HG03439 (cell line): Measurements from ENCODE around the gene CASR.

Experiments
- ATAC-seq: cut with Tn5 transposase; IDR thresholded peaks from one replicate; pipeline ENCODE4 v1.9.1; 2021; ENCODE audit warnings: mild to moderate bottlenecking, moderate library complexity; ENCODE audit not compliant: unreplicated experiment

CASR gene

GRCh38 chr3:122301063-122301462 lies 117.6 kb downstream of the CASR start:
- ATAC-seq, result peak; percentile 45

DNA sequence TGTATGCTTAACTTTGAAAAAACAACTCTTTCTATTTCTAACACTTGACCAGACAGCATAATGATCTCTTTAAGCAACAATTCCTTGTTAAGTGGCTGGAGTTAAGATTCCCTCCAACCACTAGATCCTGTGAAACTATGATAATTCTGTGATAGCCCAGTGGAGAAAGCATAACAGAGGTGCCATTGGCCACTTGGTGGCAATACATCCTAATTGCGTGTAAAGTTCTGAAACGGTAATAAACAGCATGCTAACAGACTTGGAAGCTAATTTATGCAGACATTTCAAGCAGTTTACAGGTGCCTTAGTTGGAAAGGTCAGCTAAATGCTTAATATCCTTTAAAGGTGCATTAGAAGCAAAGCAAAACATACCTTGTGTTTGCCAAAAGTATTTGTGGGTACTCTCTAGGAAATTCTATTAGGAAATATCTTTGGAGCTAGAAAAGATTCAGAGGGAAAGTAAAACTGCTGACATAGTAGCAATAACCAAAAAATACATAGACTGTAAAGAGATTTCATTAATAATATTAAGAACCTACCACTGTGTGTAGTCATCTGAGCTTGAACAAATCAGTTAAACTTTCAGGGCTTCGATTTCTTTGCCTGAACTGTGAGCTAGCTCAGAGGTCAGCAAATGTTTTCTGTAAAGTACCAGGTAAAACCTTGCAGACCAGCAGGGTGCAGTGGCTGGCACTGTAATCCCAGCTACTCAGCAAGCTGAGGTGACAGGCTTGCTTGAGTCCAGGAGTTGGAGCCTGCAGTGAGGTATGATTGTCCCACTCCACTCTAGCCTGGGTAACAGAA lies 122.6 kb downstream of the CASR start:
- no peak for ATAC-seq

DNA sequence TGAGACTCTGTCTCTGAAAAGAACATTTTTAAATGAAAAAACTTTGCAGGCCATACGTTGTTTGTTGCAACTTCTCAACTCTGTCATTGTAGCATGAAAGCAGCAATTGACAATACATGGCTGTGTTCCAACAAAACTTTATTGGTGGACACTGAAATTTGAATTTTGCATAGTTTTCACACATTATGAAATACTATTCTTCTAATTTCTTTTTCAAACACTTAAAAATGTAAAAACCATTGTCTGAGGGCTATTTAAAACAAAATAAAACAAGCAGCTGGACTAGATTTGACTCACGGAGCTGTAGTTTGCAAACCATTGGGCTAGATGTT lies 123.1 kb downstream of the CASR start:
- ATAC-seq, result no peak

- no peak for ATAC-seq
These were observed 123.7 kb downstream of the CASR start for GRCh38 chr3:122307094-122307687.

GRCh38 chr3:122307976-122308375 lies 124.5 kb downstream of the CASR start:
- no peak for ATAC-seq

GRCh38 chr3:122310361-122310760 lies 126.9 kb downstream of the CASR start:
- no peak for ATAC-seq

DNA sequence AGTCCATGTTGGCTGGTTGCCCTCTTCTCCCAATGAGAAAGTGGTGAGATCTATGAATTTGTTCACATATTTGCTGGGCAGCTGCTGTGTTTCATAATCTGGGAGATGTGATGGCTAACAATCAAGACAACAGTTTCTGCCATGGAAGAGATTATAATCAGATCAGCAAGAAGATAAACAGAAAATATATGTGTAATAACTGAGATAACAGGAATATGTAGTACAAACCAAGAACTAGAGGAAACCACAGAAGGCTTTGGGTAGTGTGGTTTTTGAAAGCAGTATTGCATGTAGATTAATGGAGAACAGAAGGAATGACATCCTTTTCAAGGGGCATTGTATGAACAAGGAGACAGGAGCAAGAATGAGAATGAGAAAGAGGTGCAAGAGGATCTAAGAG lies 129.4 kb downstream of the CASR start:
- ATAC-seq, result no peak

GRCh38 chr3:122313281-122313680 lies 129.8 kb downstream of the CASR start:
- no peak for ATAC-seq

- ATAC-seq, result no peak
These were observed 130.9 kb downstream of the CASR start for GRCh38 chr3:122314228-122314876.

GRCh38 chr3:122315619-122316018 lies 132.2 kb downstream of the CASR start:
- ATAC-seq, result no peak

DNA sequence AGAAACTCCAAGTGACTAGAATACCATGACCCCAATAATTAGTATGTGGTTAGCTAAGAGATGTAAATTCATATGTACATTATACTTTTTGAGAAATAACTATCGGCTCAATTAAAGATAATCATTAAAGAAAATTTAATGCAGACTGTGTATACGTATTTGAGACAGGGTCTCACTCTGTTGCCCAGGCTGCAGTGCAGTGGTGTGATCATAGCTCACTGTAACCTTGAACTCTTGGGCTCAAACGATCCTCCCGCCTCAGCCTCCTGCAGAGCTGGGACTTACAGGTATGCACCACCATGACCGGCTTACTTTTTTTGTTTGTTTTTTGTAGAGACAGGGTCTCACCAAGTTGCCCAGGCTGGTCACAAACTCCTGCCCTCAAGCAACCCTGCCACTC lies 132.9 kb downstream of the CASR start:
- ATAC-seq, result no peak

DNA sequence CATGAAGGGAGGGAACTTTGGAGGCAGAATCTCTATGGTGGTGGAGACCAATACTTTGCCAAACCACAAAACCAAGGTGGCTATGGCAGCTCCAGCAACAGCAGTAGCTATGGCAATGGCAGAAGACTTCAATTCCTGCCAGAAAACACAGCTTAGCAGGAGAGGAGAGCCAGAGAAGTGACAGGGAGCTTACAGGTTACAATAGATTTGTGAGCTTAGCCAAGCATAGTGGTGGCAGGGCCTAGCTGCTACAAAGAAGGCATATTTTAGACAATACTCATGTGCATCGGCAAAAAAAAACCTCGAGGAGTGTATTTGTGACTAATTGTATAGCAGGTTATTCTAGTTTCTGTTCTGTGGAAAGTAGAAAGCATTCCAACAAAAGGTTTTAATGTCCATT lies 135.2 kb downstream of the CASR start:
- ATAC-seq, result no peak

- no peak for ATAC-seq
These were observed 138.9 kb downstream of the CASR start for GRCh38 chr3:122322095-122323075.

GRCh38 chr3:122324871-122325323 lies 141.4 kb downstream of the CASR start, which contains the start of gene CSTA:
Gene CSTA, plus strand, starts transcription at chr3:122325248. Its CDS starts 45 bp downstream, at chr3:122325293.
- no peak for ATAC-seq

DNA sequence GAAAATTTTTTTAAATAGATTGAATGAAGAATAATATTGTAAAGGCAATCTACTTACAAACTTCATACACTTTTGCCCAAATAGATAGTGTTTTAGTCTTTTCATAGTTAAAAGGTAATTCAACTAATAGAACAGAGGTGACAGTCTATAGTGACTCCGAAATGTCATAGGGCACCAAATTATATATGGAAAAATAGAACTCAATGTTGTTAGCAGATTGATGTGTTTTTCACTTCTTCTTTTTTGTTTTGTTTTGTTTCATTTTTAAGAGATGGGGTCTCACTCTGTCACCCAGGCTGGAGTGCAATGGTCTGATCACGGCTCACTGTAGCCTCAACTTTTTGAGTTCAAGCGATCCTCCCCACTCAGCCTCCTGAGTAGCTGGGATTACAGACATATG lies 142.3 kb downstream of the CASR start:
- ATAC-seq, result no peak

GRCh38 chr3:122331886-122332285 lies 148.4 kb downstream of the CASR start:
- ATAC-seq, result no peak

- ATAC-seq, result no peak
These were observed 149.1 kb downstream of the CASR start for GRCh38 chr3:122332551-122332950.
